Cerebellar cortex (tissue), 1 donor: Measurements from ENCODE around the gene MC5R.

Experiments
- DNase-seq: peaks from one replicate; pipeline ENCODE4 v3.0.0-alpha.2; 2015; ENCODE audit warnings: low spot score

MC5R gene

GRCh38 chr18:13823707-13824395, at the start of gene MC5R:
MC5R (plus strand) TSS chr18:13824149; CDS start chr18:13825766, 1,617 bp downstream.
- DNase-seq: peak; percentile 50

- no peak for DNase-seq
Measured at GRCh38 chr18:13775058-13775457, 48.9 kb upstream of the MC5R start.

- DNase-seq: no peak
Measured at GRCh38 chr18:13791181-13791580, 32.8 kb upstream of the MC5R start.

- no peak for DNase-seq
Measured at GRCh38 chr18:13793819-13794218, 30.1 kb upstream of the MC5R start.

GRCh38 chr18:13796515-13796914, 27.4 kb upstream of the MC5R start:
- no peak for DNase-seq

GRCh38 chr18:13797157-13797611, 26.8 kb upstream of the MC5R start:
- no peak for DNase-seq

- no peak for DNase-seq
Measured at GRCh38 chr18:13799396-13799795, 24.6 kb upstream of the MC5R start.

GRCh38 chr18:13800505-13801259, 23.3 kb upstream of the MC5R start:
- peak; percentile 49 for DNase-seq

- no peak for DNase-seq
Measured at GRCh38 chr18:13801260-13801601, 22.7 kb upstream of the MC5R start.

- DNase-seq: no peak
Measured at GRCh38 chr18:13804305-13804704, 19.6 kb upstream of the MC5R start.

- no peak for DNase-seq
Measured at GRCh38 chr18:13808294-13809042, 15.5 kb upstream of the MC5R start.

GRCh38 chr18:13809043-13809430, 14.9 kb upstream of the MC5R start:
- DNase-seq: no peak

- DNase-seq: no peak
Measured at GRCh38 chr18:13809531-13810255, 14.3 kb upstream of the MC5R start.

- no peak for DNase-seq
Measured at GRCh38 chr18:13810950-13811485, 12.9 kb upstream of the MC5R start.

- DNase-seq: no peak
Measured at GRCh38 chr18:13811993-13812392, 12.0 kb upstream of the MC5R start.

- DNase-seq: peak; percentile 77
Measured at GRCh38 chr18:13813271-13813849, 10.6 kb upstream of the MC5R start.

- no peak for DNase-seq
Measured at GRCh38 chr18:13826209-13826608, 2.3 kb downstream of the MC5R start.

GRCh38 chr18:13831864-13832508, 8.0 kb downstream of the MC5R start:
- DNase-seq: peak; percentile 13

GRCh38 chr18:13834496-13835015, 10.6 kb downstream of the MC5R start:
- peak; percentile 34 for DNase-seq

- DNase-seq: no peak
Measured at GRCh38 chr18:13835202-13835601, 11.3 kb downstream of the MC5R start.

GRCh38 chr18:13836559-13836958, 12.6 kb downstream of the MC5R start:
- no peak for DNase-seq
